ENCODE results near the gene LPAR2.
"Not testable (repeated sequence)": the region's sequence is repeated elsewhere in the genome, so short reads cannot be mapped to it uniquely, and the experiment has no call there.

The LPAR2 gene

DNA sequence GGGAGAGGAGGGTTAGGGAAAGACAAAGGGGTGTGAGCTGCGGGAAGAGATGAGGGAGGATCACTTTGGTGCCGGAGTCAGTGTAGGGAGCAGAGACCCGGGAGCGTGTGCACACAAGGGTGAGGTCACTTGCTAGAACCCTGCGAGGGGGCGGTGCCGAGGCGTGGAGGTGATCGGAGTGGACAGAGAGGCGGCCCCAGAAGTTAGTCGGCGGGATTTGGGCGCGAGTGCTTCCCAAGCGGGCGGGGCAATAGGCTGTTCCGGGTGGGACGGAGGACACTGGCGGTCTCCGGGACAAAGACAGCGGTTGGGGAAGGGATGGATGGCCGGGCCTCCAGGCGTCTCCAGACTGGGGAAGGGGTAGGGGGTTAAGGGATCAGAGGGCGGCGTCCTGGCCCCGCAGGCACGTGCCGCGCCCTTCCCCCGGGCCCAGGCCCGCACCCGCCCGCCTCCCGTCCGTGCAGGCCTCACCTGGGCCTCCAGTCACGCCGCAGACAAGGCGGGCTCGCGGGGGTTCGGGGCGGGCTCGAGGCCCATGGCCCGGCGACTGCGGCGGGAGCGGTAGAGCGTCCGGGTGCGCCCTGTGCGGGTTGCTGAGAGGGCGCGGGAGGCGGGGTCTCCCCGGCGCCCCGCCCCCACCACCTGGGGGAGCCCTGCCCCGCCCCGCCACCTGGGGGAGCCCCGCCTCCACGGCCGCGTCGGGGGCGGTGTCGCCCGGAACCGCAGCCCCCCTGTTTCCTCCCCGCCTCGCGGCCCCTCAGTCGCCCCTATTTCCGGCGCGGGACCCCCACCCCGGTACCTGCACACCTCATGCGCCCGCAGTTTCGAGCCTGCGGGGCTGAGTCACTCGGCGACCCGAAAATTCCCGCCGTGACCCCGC is at the start of gene LPAR2:
LPAR2 (minus strand) TSS at position 600 of the 880 bp plus-strand sequence. CDS start 945 bp downstream, outside the sequence.
- DNase-seq (ENCODE audit: low read depth), result peak; percentile 69

- DNase-seq (ENCODE audit: low read depth), result no peak
Measured at GRCh38 chr19:19677579-19677978, 49.6 kb upstream of the LPAR2 start.

DNA sequence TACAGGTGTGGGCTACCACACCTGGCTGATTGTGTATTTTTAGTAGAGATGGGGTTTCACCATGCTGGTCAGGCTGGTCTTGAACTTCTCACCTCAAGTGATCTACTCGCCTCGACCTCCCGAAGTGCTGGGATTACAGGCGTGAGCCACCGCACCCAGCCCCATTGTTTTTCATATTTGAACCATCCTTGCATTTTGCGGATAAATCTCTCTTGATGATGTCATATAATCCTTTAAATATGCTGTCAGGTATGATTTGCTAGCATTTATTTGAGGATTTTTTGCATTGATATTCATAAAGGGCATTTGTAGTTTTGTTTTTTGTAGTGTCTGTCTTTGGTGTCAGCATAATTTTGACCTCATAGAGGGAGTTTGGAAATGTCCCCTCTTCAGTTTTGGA is 46.3 kb upstream of the LPAR2 start:
- DNase-seq (ENCODE audit: low read depth), result no peak

GRCh38 chr19:19672816-19673215 is 44.8 kb upstream of the LPAR2 start:
- DNase-seq (ENCODE audit: low read depth), result no peak

DNA sequence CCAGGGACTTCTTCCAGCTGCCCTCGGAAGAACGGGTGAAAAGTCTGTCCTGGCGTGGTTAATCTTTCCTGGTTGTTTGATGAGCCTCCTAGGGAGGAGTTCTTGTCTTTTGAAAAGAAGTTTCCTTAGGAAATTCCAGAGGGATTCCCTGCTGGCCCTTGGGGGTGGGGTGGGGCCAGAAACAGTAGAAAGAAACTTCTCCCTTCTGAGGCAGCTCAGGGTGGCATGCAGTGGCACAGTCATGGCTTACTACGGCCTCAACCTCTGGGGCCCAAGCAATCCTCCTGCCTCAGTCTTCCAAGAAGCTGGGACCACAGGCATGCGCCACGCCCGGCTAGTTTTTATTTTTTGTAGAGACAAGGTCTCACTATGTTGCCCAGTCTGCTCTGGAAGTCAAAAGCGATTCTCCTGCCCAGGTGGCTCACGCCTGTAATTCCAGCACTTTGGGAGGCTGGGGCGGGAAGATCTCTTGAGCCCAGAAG is 42.1 kb upstream of the LPAR2 start:
- no peak for DNase-seq (ENCODE audit: low read depth)

DNA sequence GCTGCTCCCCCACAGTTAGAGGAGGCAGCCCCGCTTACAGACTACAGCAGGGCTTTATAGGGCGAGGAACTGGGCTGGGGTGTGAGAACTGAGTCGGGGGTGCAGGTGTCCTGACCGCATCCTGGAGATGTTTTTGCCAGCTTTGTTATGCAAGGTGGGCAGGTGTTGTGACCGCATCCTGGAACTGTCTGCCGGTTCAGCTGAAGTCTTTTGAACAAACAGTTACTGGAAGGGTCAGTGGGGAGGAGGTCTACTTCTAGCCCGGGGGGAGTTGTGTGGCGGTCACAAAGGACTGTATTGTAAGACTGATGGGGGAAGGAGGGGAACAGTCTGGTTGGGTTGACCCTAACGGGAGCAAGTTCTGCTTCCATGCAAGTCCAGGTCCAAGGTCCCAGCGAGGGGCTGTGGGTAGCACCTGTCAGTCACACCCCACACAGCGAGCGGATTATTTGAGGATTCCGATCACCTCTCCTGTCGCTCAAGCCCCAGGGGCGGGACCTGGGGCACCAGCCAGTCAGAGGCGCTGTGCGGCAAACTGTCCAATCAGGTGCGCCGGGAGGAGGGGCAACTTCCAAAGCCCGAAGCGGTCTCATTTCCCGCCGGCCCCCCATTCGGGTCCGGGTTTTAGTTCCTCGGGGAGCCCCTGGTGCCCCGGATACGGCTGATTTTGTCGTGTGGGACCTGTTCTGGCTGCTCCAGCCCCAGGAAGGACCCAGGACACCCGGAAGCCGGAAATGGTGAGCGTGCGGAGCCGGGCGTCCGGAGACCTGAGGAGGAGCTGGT is 40.4 kb upstream of the LPAR2 start, which contains the start of gene ZNF101:
ZNF101 (plus strand) TSS at position 610 of the 783 bp plus-strand sequence; CDS start at position 735, 125 bp downstream.
- DNase-seq (ENCODE audit: low read depth), result peak; percentile 92

DNA sequence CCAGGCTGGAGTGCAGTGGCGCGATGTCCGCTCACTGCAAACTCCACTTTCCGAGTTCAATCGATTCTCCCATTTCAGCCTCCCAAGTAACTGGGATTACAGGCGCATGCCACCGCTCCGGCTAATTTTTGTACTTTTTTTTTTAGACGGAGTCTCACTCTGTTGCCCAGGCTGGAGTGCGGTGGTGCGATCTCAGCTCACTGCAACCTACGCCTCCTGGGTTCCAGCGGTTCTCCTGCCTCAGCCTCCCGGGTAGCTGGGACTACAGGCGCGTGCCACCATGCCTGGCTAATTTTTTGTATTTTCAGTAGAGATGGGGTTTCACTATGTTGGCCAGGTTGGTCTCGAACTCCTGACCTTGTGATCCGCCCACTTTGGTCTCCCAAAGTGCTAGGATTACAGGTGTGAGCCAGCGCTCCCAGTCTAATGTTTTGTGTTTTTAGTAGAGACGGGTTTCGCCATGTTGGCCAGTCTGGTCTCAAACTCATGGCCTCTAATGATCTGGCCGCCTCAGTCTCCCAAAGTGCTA is 37.5 kb upstream of the LPAR2 start:
- DNase-seq (ENCODE audit: low read depth), result not testable (repeated sequence)

- DNase-seq (ENCODE audit: low read depth), result peak; percentile 91
Measured at GRCh38 chr19:19663256-19664120, 35.5 kb upstream of the LPAR2 start, which contains the start of gene ATP13A1. TSS of gene ATP13A1 (minus strand) at chr19:19663676. CDS start at chr19:19663666, 10 bp downstream.

DNA sequence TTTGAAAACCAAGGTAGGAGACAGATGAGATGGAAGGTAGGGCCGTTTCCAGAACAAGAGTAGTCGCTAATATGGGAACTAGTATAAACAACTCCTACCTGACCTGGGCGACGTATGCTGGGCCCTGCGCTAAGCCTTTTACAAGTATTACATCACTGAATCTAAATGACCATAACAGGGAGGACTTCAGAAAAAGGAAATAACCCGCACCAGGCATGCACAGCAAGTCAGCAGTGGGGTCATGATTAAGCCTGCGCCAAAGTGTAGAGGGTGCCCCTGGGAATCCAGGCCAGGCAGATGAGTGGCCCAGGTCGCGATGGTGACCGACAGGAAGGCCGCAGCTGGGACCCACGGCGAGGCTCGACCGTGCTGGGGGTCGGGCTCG is 34.8 kb upstream of the LPAR2 start:
- no peak for DNase-seq (ENCODE audit: low read depth)

DNA sequence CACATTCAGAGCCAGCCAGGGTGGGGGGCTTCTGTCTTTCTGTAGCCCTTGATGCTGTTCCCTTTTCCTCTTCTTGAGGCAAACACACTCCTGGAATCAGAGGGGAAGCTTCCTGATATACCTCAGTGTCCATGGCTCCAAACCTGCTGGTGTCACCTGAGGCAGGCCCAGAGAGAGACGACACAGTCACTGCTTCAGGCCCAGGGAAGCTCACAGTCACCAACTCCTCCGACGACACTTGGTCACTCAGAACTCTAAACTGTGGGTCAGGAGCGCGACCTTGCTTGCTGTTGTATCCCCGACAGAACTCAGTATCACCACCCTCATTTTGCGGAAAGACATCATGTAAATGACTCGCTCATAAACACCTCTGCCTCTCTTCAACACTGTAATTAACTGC is 34.3 kb upstream of the LPAR2 start:
- DNase-seq (ENCODE audit: low read depth), result no peak

- DNase-seq (ENCODE audit: low read depth), result no peak
Measured at GRCh38 chr19:19661675-19662251, 33.7 kb upstream of the LPAR2 start.

DNA sequence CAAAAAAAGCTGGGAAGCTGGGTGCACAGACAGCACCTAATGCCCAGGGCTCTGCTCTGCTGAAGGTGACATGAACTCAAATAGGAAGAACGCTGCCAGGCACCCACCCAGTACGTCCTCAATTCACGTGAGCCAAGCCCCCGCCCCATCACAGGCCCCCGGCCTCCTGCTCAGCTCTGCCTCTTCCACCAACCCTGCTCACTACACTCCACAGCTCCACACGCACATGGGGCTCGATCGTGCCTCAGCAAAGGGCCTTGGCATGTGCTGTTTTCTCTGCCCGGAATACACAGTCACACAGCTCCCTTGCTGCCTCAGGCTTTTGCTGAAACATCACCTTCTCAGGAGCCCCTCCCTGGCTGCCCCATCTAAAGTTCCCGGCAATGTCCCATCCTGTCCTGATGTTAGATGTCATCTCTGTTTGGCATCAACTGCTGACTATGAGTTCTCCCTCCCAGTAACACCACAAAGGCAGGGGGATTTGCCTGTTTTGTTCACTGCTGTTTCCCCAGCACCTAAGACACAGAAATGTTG is 33.2 kb upstream of the LPAR2 start:
- DNase-seq (ENCODE audit: low read depth), result no peak

DNA sequence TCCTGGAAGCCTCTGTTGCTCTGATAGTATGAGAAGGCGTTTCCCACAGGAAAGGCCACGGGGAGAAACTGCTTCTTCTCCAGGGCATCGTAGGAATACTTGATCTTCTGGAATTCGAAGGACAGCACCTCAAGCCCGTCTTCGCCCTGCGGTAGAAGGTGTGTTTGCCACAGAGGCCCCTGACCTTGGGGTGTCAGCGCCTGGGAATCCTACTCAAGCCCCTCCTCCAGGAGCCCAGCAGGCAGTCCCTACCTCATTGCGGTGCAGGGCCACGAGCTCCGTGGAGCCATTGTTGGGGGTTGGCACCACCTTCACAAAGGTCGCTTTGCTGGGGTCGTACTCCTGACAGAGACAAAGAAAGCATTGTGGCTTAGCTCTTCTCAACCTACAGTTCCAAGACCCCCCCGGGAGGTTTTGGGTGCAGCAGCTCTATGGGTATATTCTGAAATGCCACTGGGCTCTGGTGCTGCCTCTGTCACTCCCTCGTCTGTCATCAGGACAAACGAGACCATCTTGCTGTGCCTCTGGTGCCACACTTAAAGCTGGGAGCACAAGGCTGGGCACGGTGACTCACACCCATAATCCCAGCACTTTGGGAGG is 31.7 kb upstream of the LPAR2 start:
- DNase-seq (ENCODE audit: low read depth), result no peak

GRCh38 chr19:19657397-19657783 is 29.4 kb upstream of the LPAR2 start:
- no peak for DNase-seq (ENCODE audit: low read depth)

DNA sequence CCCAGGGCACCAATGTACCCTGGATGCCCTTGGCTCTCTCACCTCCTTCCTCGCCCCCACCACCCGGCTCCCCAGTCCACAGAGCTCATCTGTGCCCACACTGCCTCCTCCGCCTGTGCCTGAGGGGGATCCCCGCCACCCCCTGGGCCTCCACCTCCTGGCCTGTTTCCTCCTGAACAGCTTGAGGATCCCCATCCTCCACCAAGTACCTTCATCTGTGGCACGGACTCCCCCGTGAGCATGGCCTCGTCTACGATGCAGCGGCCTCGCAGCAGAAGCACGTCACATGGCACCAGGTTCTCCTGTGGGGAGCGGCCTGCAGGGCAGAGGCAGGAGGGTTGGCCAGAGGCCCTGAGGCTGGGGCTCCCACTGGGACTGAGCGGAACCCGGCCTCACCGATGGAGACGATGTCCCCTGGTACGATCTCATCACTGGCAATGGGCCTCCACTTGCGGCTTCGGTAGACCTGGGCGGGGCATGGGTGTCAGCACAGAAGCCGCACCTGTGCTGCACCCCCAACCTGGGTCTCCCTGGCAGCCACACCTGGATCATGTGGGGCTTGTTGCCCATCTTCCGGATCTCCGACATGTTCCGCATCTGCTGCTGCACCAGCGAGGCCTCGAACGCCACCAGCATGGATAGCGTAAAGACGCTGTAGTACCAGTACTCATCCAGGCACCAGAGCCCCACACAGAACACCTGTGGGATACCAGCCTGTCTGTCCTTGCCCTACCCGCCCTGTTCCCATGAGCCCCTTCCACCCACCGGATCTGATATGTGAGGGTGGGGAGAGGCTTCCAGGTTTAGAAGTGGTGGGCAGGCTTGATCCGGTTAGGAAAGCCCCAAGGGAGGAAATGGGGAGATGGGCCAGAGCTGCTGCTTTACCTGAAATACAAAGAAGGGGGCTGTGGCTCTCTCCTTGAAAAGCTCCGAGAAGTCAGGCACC is 28.7 kb upstream of the LPAR2 start:
- DNase-seq (ENCODE audit: low read depth), result no peak

GRCh38 chr19:19655641-19656343 is 27.8 kb upstream of the LPAR2 start:
- no peak for DNase-seq (ENCODE audit: low read depth)

- DNase-seq (ENCODE audit: low read depth), result no peak
Measured at GRCh38 chr19:19655051-19655594, 27.1 kb upstream of the LPAR2 start.

DNA sequence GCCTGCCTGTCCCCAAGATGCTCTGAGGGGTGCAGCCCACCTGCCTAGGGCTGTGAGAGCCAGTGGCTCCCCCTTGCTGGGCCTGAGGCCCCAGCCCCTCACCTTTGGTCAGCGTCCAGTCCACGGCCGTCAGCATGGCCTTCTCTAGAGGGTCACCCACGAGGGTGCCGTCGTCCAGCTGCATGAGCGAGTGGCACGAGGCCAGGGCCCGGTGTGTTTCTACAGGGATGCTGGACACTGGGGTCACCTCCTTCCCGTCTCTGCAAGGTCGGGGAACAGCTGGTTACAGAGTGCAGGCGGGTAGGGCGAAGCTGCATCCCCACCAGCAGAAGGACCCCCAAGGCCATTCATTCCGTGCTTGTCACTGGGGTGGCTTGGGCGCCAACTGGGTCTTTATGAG is 26.4 kb upstream of the LPAR2 start:
- no peak for DNase-seq (ENCODE audit: low read depth)

All from activated T-helper 9 cell treated with anti-CD3 and anti-CD28 coated beads, Interleukin-2, amount 50 U/mL, for 16 hours (primary cell).